ENCODE results near the gene DTX2. TPM values are rescaled to one million over a fixed set of nuclear protein-coding genes. Genes with fewer than 3 reads are reported as not detected.

DTX2 gene
- total RNA-seq, 1 donor: 5.2 TPM

Small RNA genes within 50 kb of the gene (small RNA-seq; reads per million reads assigned to genes)
- not detected for gene RF00019

Other genes with a start within 250 kb of the DTX2 start
- 77.7 and 130 TPM in 2 replicates for gene HSPB1, start 159.0 kb upstream of the DTX2 start, total RNA-seq
- gene YWHAG, start 102.7 kb upstream of the DTX2 start, total RNA-seq: 125 and 141 TPM in 2 replicates
- gene SSC4D, start 52.0 kb upstream of the DTX2 start, total RNA-seq: 0.43 and 0.64 TPM in 2 replicates
- 0.86 and 0.97 TPM in 2 replicates for gene ZP3, start 36.8 kb upstream of the DTX2 start, total RNA-seq
- gene UPK3B, start 48.8 kb downstream of the DTX2 start, total RNA-seq: 0.43 TPM in 1 of 2 replicates, not detected in the other
- not detected in 2 replicates for gene SPDYE16, start 81.6 kb downstream of the DTX2 start, total RNA-seq
- gene POMZP3, start 165.6 kb downstream of the DTX2 start, total RNA-seq: 3.5 and 4.8 TPM in 2 replicates